Measurements from ENCODE around the gene MED13. TPM values are rescaled to one million over a fixed set of nuclear protein-coding genes. Genes with fewer than 3 reads are reported as not detected.

MED13 gene
- total and polyA plus RNA-seq, 4 donors = 6.6 to 64.0 (median 26.0) TPM

- H3K4me1 ChIP-seq (ENCODE audit: control insufficient read depth in 4 of 4, insufficient read depth in 4 of 4, low read length in 3 of 4) = peaks cover 10 to 73% (median 56%) of the 10 kb centered on the region in 4 donors
- peak overlapping the region; percentile 28 to 43 for H3K27ac ChIP-seq (ENCODE audit: low read depth in 1 of 2, low read length in 2 of 2)
- TF ChIP-seq NR2F2 (IDR thresholded peaks at IDR 0.05) = peak; percentile 20
- TF ChIP-seq GABPA (IDR thresholded peaks at IDR 0.05 in 1 of 2, conservative IDR thresholded peaks at IDR 0.05 in 1 of 2) = no peak
- TF ChIP-seq ATF3 (IDR thresholded peaks at IDR 0.05) = peak; percentile 34
- no peak for TF ChIP-seq ZBTB33 (IDR thresholded peaks at IDR 0.05)
- TF ChIP-seq CTCF (IDR thresholded peaks at IDR 0.05; ENCODE audit: low read depth, low read length, missing input control) = no peak
- peak; percentile 69 to 70 for TF ChIP-seq JUND (IDR thresholded peaks at IDR 0.05)
- TF ChIP-seq RAD21 (IDR thresholded peaks at IDR 0.05) = peak; percentile 32 to 65
- peak; percentile 3 for TF ChIP-seq MAX (IDR thresholded peaks at IDR 0.05)
- TF ChIP-seq REST (IDR thresholded peaks at IDR 0.05) = peak; percentile 36
- no peak for TF ChIP-seq TAF1 (conservative IDR thresholded peaks at IDR 0.05)
- peak; percentile 89 to 97 for TF ChIP-seq RXRA (IDR thresholded peaks at IDR 0.05)
- peak; percentile 70 for TF ChIP-seq YY1 (IDR thresholded peaks at IDR 0.05)
- TF ChIP-seq FOXA2 (IDR thresholded peaks at IDR 0.05) = peak; percentile 82
- peak; percentile 98 to 99 for TF ChIP-seq HNF4A (conservative IDR thresholded peaks at IDR 0.05)
- TF ChIP-seq SP1 (IDR thresholded peaks at IDR 0.05) = peak; percentile 96
- TF ChIP-seq HNF4G (IDR thresholded peaks at IDR 0.05) = peak; percentile 95
- TF ChIP-seq FOXA1 (IDR thresholded peaks at IDR 0.05) = peak; percentile 66
- peak in 1 of 2 donors; percentile 15 for TF ChIP-seq EGR1 (IDR thresholded peaks at IDR 0.05; ENCODE audit: low read depth in 2 of 2)
- H3K27me3 ChIP-seq (ENCODE audit: control insufficient read depth in 4 of 4, insufficient read depth in 4 of 4, low read length in 3 of 4) = no peaks in the 10 kb centered on the region
- H3K36me3 ChIP-seq (ENCODE audit: control insufficient read depth in 4 of 4, insufficient read depth in 3 of 4, low read depth in 1 of 4, low read length in 3 of 4) = no peaks in the 10 kb centered on the region
- DNase-seq (ENCODE audit: low spot score) = no peak
- H3K9ac ChIP-seq (ENCODE audit: low read depth in 1 of 2, low read length in 2 of 2) = no peak overlapping the region
- H3K4me3 ChIP-seq (ENCODE audit: low read depth in 1 of 3, low read length in 3 of 3) = no peak overlapping the region
- H3K9me3 ChIP-seq (ENCODE audit: control insufficient read depth in 4 of 4, low read length in 3 of 4) = no peaks in the 10 kb centered on the region
- WGBS = 34% methylated on average over 7 of the region's 7 CpGs
Measured at GRCh38 chr17:62090021-62090824, 25.1 kb upstream of the MED13 start.

Data from liver (tissue), 9 donors.